ENCODE measurements around the gene EIF4B. TPM values are rescaled to one million over a fixed set of nuclear protein-coding genes. Genes with fewer than 3 reads are reported as not detected.

The EIF4B gene
- total and polyA plus RNA-seq, 2 of the 13 experiments (the other 11 are each of a cell fraction or from before 2014, with no cell fraction given) = 416 to 548 TPM

DNA sequence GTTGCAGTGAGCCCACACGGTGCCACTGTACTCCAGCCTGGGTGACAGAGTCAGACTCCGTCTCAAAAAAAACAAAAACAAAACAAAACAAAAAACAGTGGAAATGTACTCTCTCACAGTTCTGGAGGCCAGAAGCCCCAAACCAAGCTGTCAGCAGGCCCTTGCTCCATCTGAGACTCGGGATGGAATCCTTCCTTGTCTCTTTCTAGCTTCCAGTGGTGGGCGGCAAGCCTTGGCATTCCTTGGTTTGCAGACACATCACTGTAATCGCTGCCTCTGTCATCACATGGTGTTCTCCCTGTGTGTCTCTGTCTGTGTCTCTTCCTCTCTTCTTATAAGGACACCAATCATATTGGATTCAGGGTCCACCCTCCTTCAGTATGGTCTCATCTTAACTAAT lies 50.0 kb downstream of the EIF4B start:
- Histone ChIP-seq H3K9ac (ENCODE audit: insufficient read depth, low read depth, low read length) (no peak overlapping the region), H3K4me1 (ENCODE audit: insufficient read depth, low read length) (peaks cover 41% of the 10 kb centered on the region), H3K27ac (ENCODE audit: extremely low read length, insufficient read depth, low read length) (no peak overlapping the region), H4K20me1 (ENCODE audit: insufficient read depth, low read length) (no peaks in the 10 kb centered on the region), H2AFZ (ENCODE audit: low read length) (no peak overlapping the region), H3K4me2 (ENCODE audit: low read depth, low read length) (no peak overlapping the region), H3K79me2 (ENCODE audit: insufficient read depth, low read length) (peaks cover 8% of the 10 kb centered on the region), H3K27me3 (ENCODE audit: control insufficient read depth in 1 of 2, insufficient read depth in 2 of 2, low read length in 2 of 2) (no peaks in the 10 kb centered on the region), H3K36me3 (replicated peaks in 1 of 2; ENCODE audit: control insufficient read depth in 1 of 2, insufficient read depth in 2 of 2, low read length in 2 of 2) (0 out of 5 replicates have a peak, but pooled peaks cover 0 to 7% of the 10 kb centered on the region in 2 experiments), H3K9me3 (ENCODE audit: low read length) (no peaks in the 10 kb centered on the region), H3K4me3 (replicated peaks in 1 of 3; ENCODE audit: insufficient read depth in 1 of 3, low read depth in 2 of 3, low read length in 3 of 3) (no peak overlapping the region)
- TF ChIP-seq RCOR2 (CRISPR knock-in tag; IDR thresholded peaks at IDR 0.05) = no peak
- TF ChIP-seq ZNF746 (CRISPR knock-in tag; IDR thresholded peaks at IDR 0.05) = no peak
- TF ChIP-seq TBP (CRISPR knock-in tag; IDR thresholded peaks at IDR 0.05) = no peak
- no peak for TF ChIP-seq HES4 (CRISPR knock-in tag; IDR thresholded peaks at IDR 0.05; ENCODE audit: borderline replicate concordance)
- TF ChIP-seq, protein P1, sequence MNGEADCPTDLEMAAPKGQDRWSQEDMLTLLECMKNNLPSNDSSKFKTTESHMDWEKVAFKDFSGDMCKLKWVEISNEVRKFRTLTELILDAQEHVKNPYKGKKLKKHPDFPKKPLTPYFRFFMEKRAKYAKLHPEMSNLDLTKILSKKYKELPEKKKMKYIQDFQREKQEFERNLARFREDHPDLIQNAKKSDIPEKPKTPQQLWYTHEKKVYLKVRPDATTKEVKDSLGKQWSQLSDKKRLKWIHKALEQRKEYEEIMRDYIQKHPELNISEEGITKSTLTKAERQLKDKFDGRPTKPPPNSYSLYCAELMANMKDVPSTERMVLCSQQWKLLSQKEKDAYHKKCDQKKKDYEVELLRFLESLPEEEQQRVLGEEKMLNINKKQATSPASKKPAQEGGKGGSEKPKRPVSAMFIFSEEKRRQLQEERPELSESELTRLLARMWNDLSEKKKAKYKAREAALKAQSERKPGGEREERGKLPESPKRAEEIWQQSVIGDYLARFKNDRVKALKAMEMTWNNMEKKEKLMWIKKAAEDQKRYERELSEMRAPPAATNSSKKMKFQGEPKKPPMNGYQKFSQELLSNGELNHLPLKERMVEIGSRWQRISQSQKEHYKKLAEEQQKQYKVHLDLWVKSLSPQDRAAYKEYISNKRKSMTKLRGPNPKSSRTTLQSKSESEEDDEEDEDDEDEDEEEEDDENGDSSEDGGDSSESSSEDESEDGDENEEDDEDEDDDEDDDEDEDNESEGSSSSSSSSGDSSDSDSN (CRISPR knock-in tag; IDR thresholded peaks at IDR 0.05) = no peak
- TF ChIP-seq, protein P2, sequence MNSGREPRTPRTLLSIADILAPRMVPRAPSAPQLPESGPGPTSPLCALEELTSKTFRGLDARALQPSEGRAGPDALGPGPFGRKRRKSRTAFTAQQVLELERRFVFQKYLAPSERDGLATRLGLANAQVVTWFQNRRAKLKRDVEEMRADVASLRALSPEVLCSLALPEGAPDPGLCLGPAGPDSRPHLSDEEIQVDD (CRISPR knock-in tag; IDR thresholded peaks at IDR 0.05; ENCODE audit: borderline replicate concordance) = no peak
- TF ChIP-seq TBX2 (CRISPR knock-in tag; IDR thresholded peaks at IDR 0.05; ENCODE audit: borderline replicate concordance) = no peak
- TF ChIP-seq RNF2 (conservative IDR thresholded peaks at IDR 0.05; ENCODE audit: low read depth) = no peak
- TF ChIP-seq KDM5A (IDR thresholded peaks at IDR 0.05; ENCODE audit: borderline replicate concordance, low read length) = no peak
- TF ChIP-seq BORCS8-MEF2B (CRISPR knock-in tag; IDR thresholded peaks at IDR 0.05) = no peak
- TF ChIP-seq KDM6A (CRISPR knock-in tag; IDR thresholded peaks at IDR 0.05; ENCODE audit: low read depth) = no peak
- no peak for TF ChIP-seq ZNF850 (CRISPR knock-in tag; conservative IDR thresholded peaks at IDR 0.05)
- no peak for TF ChIP-seq ZNF296 (CRISPR knock-in tag; conservative IDR thresholded peaks at IDR 0.05)
- no peak for TF ChIP-seq KDM1A (CRISPR knock-in tag; IDR thresholded peaks at IDR 0.05)
- TF ChIP-seq FOXJ3 (CRISPR knock-in tag; IDR thresholded peaks at IDR 0.05; ENCODE audit: borderline replicate concordance) = no peak
- no peak for TF ChIP-seq EED (CRISPR knock-in tag; IDR thresholded peaks at IDR 0.05)
- TF ChIP-seq, protein P3, sequence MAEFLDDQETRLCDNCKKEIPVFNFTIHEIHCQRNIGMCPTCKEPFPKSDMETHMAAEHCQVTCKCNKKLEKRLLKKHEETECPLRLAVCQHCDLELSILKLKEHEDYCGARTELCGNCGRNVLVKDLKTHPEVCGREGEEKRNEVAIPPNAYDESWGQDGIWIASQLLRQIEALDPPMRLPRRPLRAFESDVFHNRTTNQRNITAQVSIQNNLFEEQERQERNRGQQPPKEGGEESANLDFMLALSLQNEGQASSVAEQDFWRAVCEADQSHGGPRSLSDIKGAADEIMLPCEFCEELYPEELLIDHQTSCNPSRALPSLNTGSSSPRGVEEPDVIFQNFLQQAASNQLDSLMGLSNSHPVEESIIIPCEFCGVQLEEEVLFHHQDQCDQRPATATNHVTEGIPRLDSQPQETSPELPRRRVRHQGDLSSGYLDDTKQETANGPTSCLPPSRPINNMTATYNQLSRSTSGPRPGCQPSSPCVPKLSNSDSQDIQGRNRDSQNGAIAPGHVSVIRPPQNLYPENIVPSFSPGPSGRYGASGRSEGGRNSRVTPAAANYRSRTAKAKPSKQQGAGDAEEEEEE (CRISPR knock-in tag; IDR thresholded peaks at IDR 0.05; ENCODE audit: borderline replicate concordance) = no peak
- ATAC-seq = no peak
- POLR2A ChIA-PET = interaction anchor here (2.0 to 4.6 kb wide), 3 partner anchors 9 to 46 kb away, joined by 6 to 23 read pairs (median 7); partner anchors contain the start of gene SOAT2
- WGBS (ENCODE audit: low lambda C conversion rate) = 87% methylated on average over 5 of the region's 5 CpGs
- BruUV-seq (replicated peaks) = no TSS peak
- DNase-seq (ENCODE audit: low spot score) = no peak
- CTCF ChIA-PET (ENCODE audit: low intra/inter-chr PET ratio, low total read pairs) = no interaction called here
- in situ Hi-C loops (cut with HindIII; ENCODE audit: extremely low pct_ligation_motif_present, low pct_unique_long_range_greater_than_20kb) = no loop called here
- no peak for FAIRE-seq
- intact Hi-C loops (cut with micrococcal nuclease; ENCODE audit: unreplicated experiment) = no loop called here
